GM03348 (cell line): Measurements from ENCODE around the gene PHF3.
A peak's percentile ranks its signal among the peaks of the same experiment; 100 is the strongest.
"Not testable (repeated sequence)": the region's sequence is repeated elsewhere in the genome, so short reads cannot be mapped to it uniquely, and the experiment has no call there.

Experiments
- DNase-seq: peaks from one replicate; pipeline ENCODE4 v3.0.0; 2012; ENCODE audit warnings: low spot score

Gene PHF3

DNA sequence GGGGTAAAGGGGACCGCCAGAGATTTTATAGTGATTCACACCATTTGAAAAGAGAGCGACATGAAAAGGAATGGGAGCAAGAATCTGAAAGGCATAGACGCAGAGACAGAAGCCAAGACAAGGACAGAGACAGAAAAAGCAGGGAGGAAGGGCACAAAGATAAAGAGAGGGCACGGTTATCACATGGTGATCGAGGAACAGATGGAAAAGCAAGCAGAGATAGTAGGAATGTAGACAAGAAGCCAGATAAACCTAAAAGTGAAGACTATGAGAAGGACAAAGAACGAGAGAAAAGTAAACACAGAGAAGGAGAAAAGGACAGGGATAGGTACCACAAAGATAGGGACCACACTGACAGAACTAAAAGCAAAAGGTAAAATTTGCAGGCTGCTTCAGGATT is 77.7 kb downstream of the PHF3 start:
- no peak for DNase-seq

DNA sequence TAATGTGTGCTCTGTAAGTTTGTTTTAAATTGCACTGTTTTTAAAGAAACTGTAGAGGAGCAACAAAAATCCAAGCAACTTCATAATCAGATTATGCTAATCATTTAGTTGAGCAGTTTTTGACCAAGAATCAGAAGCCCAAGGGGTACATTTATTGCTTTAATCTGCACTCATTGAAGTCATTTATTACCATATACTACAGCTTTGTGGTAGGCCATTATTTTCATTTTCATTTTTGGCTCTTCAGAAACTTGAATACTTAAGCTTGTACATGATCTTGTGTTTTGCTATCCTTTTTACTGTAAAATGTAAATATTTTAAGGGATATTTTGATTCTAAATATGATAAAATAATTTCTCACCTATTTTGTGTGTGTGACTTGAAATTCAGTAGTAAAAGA is 78.5 kb downstream of the PHF3 start:
- DNase-seq, result no peak

GRCh38 chr6:63716169-63716568 is 80.6 kb downstream of the PHF3 start:
- DNase-seq, result no peak

- DNase-seq, result no peak
Observed at GRCh38 chr6:63721181-63721580, 85.6 kb downstream of the PHF3 start.

DNA sequence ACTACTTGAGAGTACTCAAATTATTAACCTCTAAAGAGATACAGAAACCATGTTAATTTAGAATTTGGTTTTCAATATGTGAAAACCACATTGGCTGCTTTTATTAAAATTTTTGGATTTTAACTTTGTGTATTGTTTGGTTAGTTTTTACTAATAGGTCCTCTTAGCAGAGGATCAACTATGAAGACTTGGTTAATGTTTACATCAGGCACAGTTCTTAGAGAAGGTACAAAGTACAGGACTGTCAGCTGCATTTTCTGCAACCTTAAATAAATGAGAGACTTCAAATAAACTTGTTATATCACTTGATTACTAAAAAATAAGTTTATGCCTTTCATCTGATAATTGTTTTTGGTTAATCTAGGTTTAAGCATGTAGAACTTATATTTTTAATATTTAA is 89.1 kb downstream of the PHF3 start:
- DNase-seq, result no peak

DNA sequence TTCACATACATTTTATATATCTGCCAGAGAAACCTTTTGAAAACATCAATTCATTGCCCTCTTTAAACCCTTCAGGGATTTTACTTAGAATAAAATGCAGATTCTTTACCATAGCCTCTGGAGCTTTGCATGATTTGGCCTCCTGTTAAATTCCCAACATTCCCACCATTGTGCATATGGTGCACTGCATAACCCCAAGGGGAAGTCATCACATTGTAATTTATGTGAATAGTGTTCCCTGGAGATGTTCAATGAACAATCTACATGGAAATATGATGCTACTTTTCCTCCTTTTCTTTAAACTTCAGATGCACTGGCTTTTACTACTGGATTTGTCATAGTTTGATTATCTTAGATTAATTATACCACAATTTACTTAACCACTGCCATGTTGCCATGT is 94.7 kb downstream of the PHF3 start:
- DNase-seq, result no peak

DNA sequence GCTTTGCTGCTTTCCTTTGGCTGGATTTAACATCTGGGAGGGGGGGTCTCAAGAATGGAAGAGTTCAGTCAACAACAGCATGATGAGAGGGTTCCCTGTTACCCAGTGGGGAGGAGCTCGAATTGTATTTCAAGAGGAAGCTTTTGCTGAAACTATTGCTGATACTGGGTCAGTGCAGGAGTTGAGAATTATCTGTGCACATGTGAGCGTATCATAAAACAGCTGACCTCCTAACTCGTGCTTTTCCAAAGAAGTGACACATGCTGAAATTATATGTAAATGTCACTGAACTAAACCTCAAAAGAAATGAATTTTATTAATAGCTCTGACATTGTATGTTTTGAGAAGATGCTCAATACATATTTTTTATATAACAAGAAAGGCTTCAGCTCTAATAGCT is 96.3 kb downstream of the PHF3 start:
- DNase-seq, result no peak

GRCh38 chr6:63732336-63732735 is 96.7 kb downstream of the PHF3 start:
- no peak for DNase-seq

DNA sequence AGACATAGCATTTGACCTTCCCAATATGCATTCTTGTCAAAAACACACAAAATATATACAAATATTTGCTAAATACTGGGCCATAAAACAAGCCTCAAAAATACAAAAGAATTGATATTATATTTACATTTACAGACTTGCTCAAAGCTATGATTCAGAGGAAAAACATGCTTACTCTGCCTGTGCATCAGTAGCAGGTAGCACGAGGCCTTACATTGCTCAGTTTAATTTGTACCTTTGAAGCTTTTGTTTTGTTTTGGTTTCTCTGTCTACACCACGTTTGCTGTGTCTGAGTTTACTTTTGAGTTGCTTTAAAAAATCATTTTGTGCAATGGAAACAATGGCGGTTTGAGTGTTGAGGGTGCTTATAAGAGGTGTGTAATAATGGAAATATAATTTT is 99.3 kb downstream of the PHF3 start:
- DNase-seq, result no peak

GRCh38 chr6:63738190-63738589 is 102.6 kb downstream of the PHF3 start:
- not testable (repeated sequence) for DNase-seq

DNA sequence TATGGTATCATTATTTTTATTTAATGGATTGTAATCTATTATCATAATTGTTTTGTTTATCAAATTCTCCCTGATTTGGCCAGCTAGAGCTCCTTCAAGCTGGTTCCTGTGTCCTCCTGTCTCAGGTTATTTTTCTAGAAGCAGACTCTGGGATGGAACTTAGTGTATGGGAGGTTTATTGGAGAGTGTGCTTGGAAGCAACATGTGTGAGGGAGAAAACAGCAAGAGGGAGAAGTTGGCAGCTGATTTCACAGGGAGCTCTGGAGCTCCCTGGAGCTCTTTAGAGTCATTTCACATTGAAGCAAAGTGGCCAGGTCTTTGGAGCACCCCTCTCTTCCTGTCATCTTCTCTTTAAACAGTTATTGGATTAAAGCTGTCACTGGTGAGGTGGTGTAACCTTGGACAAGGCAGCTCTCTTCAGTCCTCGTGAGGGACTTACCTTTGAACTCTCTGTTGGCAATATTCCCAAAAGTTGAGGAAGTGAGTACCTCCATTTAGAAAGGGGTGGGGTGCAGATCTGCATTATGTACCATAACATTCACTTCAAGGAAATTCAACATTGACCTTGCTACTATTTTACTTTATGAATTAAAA is 103.6 kb downstream of the PHF3 start:
- no peak for DNase-seq

DNA sequence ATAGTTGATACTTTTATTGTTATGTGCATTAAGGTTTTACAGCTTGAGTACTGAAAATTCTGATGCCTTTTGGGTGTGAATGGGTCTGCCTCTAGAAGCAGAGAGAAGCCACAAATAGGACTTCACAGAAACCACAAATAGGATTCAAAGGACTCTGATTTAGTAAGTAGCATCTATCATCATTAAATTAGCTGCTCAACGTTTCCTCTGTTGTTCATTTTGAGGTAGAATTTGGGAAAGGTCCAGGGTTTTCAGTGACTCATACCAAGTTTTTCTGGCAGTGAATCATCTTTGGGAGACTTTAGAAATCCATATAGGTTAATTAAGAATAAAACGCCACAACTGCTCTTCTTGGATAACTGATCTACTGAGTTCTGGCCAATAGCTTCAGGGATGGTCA is 105.1 kb downstream of the PHF3 start:
- peak; percentile 30 for DNase-seq

GRCh38 chr6:63742060-63742459 is 106.5 kb downstream of the PHF3 start:
- no peak for DNase-seq

GRCh38 chr6:63743691-63744090 is 108.1 kb downstream of the PHF3 start:
- no peak for DNase-seq

DNA sequence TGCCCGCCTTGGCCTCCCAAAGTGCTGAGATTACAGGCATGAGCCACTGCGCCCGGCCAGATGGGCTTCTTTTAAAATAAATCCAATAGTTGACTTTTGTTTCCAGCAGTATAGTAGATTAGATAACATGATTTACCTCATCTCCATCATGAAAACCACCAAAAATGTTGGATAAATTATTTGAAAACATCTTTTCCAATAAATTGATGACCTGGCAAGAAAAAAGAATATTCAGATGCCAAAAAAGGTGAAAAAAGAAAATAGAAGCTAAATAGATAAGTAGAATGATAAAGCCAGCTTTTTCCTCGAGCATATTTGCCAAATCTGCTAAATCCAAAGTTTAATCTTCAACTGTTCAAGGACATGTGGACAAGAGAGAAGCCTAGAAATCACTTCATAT is 109.2 kb downstream of the PHF3 start:
- no peak for DNase-seq

DNA sequence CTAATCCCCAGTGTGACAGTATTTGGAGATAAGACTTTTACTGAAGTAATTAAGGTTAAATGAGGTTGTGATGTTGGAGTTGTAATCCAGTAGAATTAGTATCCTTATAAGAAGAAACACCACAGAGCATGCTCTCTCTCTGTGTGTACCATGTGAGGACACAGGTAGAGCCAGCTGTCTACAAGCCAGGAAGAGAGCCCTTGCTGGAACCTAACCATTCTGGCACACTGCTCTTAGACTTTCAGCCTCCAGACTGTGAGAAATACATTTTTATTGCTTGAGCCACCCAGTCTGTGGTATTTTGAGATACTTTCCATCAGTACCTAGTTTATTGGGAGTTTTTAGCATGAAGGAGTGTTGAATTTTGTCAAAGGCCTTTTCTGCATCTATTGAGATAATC is 110.2 kb downstream of the PHF3 start:
- DNase-seq, result no peak

DNA sequence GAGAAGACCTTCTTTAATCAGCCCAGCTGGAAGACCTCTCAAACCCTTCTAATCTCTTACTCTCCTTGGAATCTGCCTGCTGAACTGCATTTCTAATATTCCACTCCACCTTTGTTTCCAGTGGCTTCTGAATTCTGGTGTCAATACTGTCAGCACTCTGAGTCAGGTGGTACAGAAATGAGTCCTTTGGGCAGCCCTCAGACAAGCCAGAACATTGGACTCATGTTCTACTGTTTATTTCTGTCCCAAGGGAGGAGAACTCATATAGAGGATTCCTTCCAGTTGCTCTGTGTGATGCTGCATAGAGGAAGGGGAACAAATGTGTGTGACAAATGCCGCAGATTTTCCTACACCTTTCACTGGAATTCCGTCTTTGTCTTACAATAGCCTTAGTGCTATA is 114.8 kb downstream of the PHF3 start:
- no peak for DNase-seq

DNA sequence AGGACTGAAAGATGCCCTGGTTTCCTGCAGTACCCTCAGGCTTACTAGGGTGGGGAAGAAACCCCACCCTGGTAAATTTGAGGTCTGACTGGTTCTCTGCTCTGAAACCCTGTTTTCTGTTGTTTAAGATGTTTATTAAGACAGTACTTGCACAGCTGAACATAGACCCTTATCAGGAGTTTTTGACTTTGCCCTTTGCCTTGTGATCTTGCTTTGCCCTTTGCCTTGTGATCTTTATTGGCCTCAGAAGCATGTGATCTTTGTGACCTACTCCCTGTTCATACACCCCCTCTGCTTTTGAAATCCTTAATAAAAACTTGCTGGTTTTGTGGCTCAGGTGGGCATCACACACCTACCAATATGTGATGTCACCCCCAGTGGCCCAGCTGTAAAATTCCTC is 121.7 kb downstream of the PHF3 start:
- not testable (repeated sequence) for DNase-seq

DNA sequence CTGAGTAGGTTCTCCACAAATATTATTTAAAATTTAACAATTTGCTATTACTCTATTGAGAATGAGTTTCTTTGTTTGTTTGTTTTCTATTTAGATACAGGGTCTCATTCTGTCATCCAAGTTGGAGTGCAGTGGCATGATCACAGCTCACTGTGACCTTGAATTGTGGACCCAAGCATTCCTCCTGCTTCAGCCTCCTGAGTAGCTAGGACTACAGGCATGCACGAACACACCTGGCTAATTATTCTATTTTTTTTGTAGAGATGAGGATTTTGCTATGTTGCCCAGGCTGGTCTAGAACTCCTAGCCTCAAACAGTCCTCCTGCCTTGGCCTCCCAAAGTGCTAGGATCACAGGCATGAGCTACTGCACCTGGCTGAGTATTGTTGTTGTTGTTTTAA is 122.2 kb downstream of the PHF3 start:
- no peak for DNase-seq

DNA sequence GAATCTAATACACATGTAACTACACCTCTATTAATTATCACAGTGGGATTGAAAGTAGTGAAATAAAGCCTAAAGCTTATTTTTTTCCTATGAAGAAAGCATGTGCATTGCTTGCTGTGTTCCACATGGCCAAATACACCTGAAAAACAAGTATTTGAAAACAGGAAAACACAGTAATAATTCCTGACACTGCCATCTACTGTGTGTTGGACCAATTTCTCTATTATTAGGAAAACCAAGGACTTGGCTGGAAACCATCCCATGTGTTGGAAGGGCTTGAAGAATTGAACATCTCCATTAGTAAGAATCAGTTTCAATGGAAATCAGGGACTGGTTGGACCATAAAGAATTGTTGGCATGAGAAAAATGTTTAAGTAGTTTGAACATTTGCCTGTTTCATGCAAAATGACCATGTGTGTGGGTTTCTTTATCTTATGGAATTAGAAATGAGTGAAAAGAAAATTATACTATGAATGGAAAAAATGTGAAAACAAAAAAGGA is 124.1 kb downstream of the PHF3 start:
- no peak for DNase-seq

GRCh38 chr6:63760199-63760598 is 124.6 kb downstream of the PHF3 start:
- no peak for DNase-seq

DNA sequence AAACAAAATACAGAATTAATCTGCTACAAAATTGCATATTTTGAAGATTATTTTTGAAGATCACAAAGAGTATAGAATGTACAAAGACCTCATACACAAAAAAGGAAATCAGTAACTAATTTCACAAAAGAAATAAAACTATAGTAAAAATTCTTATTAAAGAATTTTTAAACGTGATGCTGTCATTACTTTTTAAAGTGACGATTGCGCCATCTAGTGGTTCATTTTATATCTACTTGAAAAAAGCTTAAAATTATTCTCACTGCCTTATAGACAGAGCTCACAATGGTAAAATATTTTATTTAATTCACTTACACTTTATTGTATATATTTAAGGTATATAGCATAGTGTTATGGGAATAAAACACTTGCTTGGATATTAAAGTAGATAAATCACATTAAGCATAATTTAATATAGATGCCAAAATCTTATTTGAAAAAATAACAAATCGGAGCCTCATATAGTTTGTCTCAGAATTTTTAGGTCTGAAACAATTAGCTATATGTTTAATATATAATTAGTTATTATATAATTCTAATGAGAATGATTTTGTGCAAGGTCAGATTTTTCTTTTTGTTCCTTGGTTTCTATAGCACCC is 128.8 kb downstream of the PHF3 start:
- DNase-seq, result peak; percentile 9
